ENCODE data around the gene FRA10AC1.

The FRA10AC1 gene

DNA sequence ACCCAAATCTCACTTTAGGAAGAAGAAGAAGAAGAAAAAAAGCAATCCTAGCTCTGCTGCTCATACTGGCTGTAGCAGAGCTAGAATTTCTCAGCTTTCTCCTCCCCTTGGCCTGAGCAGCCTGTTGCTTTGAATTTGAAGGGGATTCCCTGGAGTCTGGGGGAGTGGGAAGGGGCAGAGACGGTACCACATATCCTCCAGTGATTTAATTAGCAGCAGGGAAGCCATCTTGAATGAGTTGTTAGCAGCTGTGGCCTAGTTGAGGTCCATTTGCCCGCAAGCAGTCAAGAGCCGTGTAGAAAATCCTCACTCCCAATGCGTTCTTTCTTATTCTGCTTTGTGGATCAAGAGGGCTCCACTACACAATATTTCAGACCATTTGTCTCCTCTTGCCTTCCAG is 73.5 kb downstream of the FRA10AC1 start:
- DNase-seq, result no peak

GRCh38 chr10:93622942-93623341 is 79.5 kb downstream of the FRA10AC1 start:
- DNase-seq, result no peak

DNA sequence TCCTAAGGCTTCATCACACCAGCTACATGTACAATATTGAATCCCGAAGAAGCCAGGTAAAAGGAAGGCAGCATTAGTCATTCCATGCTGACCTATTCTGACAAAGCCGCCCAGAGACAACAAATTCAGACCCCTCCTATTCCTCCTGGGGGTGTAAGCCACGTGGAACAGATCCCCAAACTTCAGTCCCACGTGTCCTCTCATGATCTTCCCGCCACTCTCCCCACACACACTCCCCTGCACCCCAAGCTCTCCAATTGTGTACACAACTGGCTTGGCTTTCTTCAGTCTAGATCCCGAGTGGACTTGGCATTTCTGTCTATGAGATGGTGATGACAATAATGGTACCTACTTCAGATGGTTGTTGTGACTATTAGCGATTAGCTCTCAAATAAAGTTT is 81.5 kb downstream of the FRA10AC1 start:
- DNase-seq, result no peak

Data from NCI-H526 (cell line).